Loucy (cell line): ENCODE data around the gene SEC62.

ENCODE experiments used
- H2AFZ ChIP-seq: fragments of 200-600 bp; sonication (generic); 2 replicates; pipeline ENCODE4 v1.6.0; 2016; ENCODE audit warnings: antibody characterized with exemption, mild to moderate bottlenecking, low read length, moderate library complexity
- H3F3A ChIP-seq: fragments of 200-600 bp; 2 replicates; pipeline ENCODE4 v1.6.0; 2016; ENCODE audit warnings: antibody characterized with exemption, low read depth, mild to moderate bottlenecking
- H3K27me3 ChIP-seq: fragments of 200-600 bp; sonication (generic); 2 replicates; pipeline ENCODE4 v1.6.1; 2014; ENCODE audit warnings: low read length, mild to moderate bottlenecking; ENCODE audit not compliant: insufficient read depth, poor library complexity, severe bottlenecking
- H3K36me3 ChIP-seq: fragments of 200-600 bp; sonication (generic); 2 replicates; pipeline ENCODE4 v1.6.1; 2016; ENCODE audit warnings: low read length; ENCODE audit not compliant: insufficient read depth
- H3K4me1 ChIP-seq: fragments of 200-600 bp; sonication (generic); 2 replicates; pipeline ENCODE4 v1.5.1; 2014; ENCODE audit warnings: low read length, mild to moderate bottlenecking; ENCODE audit not compliant: insufficient read depth, poor library complexity, severe bottlenecking
- H3K4me2 ChIP-seq: fragments of 200-600 bp; sonication (generic); 2 replicates; pipeline ENCODE4 v1.6.0; 2014; ENCODE audit warnings: antibody characterized with exemption, low read length, low read depth, mild to moderate bottlenecking; ENCODE audit not compliant: poor library complexity, severe bottlenecking
- H3K4me3 ChIP-seq: fragments of 200-600 bp; sonication (generic); 2 replicates; pipeline ENCODE4 v1.5.1; 2014; ENCODE audit warnings: low read length, mild to moderate bottlenecking, mixed read lengths; ENCODE audit not compliant: poor library complexity, severe bottlenecking
- H3K79me2 ChIP-seq: fragments of 200-600 bp; sonication (generic); 2 replicates; pipeline ENCODE4 v1.6.1; 2014; ENCODE audit warnings: low read length; ENCODE audit not compliant: insufficient read depth
- H3K9ac ChIP-seq: fragments of 200-600 bp; sonication (generic); 2 replicates; pipeline ENCODE4 v1.6.0; 2014; ENCODE audit warnings: mild to moderate bottlenecking, low read depth, low read length, moderate library complexity; ENCODE audit not compliant: poor library complexity, severe bottlenecking
- H3K9me2 ChIP-seq: fragments of 200-600 bp; sonication (generic); replicated peaks from 2 replicates; pipeline ENCODE4 v1.6.1; 2016; ENCODE audit warnings: low read depth, low read length, mixed read lengths
- H3K9me3 ChIP-seq: fragments of 200-600 bp; sonication (generic); 2 replicates; pipeline ENCODE4 v1.6.1; 2014; ENCODE audit warnings: mild to moderate bottlenecking, antibody characterized with exemption, low read length, low read depth; ENCODE audit not compliant: insufficient read depth
- H4K20me1 ChIP-seq: fragments of 200-600 bp; sonication (generic); 2 replicates; pipeline ENCODE4 v1.6.0; 2014; ENCODE audit warnings: antibody characterized with exemption, low read length, mild to moderate bottlenecking; ENCODE audit not compliant: insufficient read depth, poor library complexity, severe bottlenecking
- CTCF ChIP-seq: fragments of 200-600 bp; sonication (generic); conservative IDR thresholded peaks from 2 replicates; pipeline ENCODE4 v1.5.1; 2014; ENCODE audit warnings: mild to moderate bottlenecking, antibody characterized with exemption, low read length
- EZH2phosphoT487 ChIP-seq: fragments of 200-600 bp; IDR thresholded peaks from 2 replicates; pipeline ENCODE4 v1.6.1; 2018; ENCODE audit warnings: antibody characterized with exemption, mild to moderate bottlenecking, moderate library complexity, borderline replicate concordance

The SEC62 gene

GRCh38 chr3:170023165-170023564 lies 56.6 kb downstream of the SEC62 start:
- no peak overlapping the region for H3K9ac ChIP-seq
- H3K9me3 ChIP-seq: no peaks in the 10 kb centered on the region
- no peaks in the 10 kb centered on the region for H3K27me3 ChIP-seq
- no peak overlapping the region for H3K4me3 ChIP-seq
- H3K36me3 ChIP-seq: no peaks in the 10 kb centered on the region
- peaks cover 4% of the 10 kb centered on the region for H3K4me1 ChIP-seq
- H4K20me1 ChIP-seq: no peaks in the 10 kb centered on the region
- TF ChIP-seq CTCF: no peak
- TF ChIP-seq EZH2phosphoT487: no peak
- H3K4me2 ChIP-seq: no peak overlapping the region
- no peaks in the 10 kb centered on the region for H3K79me2 ChIP-seq
- no peaks in the 10 kb centered on the region for H3F3A ChIP-seq
- H3K9me2 ChIP-seq: no peaks in the 10 kb centered on the region
- no peak overlapping the region for H2AFZ ChIP-seq

GRCh38 chr3:170024581-170024980 lies 58.0 kb downstream of the SEC62 start:
- Histone ChIP-seq H3K4me3 (no peak overlapping the region), H3K4me2 (no peak overlapping the region), H3K9me2 (no peaks in the 10 kb centered on the region), H3K4me1 (peaks cover 4% of the 10 kb centered on the region), H3K27me3 (no peaks in the 10 kb centered on the region), H4K20me1 (no peaks in the 10 kb centered on the region), H3K9ac (no peak overlapping the region), H3K36me3 (no peaks in the 10 kb centered on the region), H3K9me3 (no peaks in the 10 kb centered on the region), H3F3A (no peaks in the 10 kb centered on the region), H2AFZ (no peak overlapping the region), H3K79me2 (no peaks in the 10 kb centered on the region)
- TF ChIP-seq EZH2phosphoT487 (no peak), CTCF (no peak)

- no peaks in the 10 kb centered on the region for H3K36me3 ChIP-seq
- peaks cover 4% of the 10 kb centered on the region for H3K4me1 ChIP-seq
- H3K9ac ChIP-seq: no peak overlapping the region
- H2AFZ ChIP-seq: no peak overlapping the region; the same call in 1 of the 2 replicates
- TF ChIP-seq EZH2phosphoT487: no peak
- TF ChIP-seq CTCF: no peak
- no peaks in the 10 kb centered on the region for H4K20me1 ChIP-seq
- no peaks in the 10 kb centered on the region for H3K9me2 ChIP-seq
- H3K4me3 ChIP-seq: no peak overlapping the region
- H3K79me2 ChIP-seq: no peaks in the 10 kb centered on the region
- no peaks in the 10 kb centered on the region for H3F3A ChIP-seq
- no peaks in the 10 kb centered on the region for H3K9me3 ChIP-seq
- H3K4me2 ChIP-seq: no peak overlapping the region
- H3K27me3 ChIP-seq: no peaks in the 10 kb centered on the region
Measured at GRCh38 chr3:170027233-170028102, 60.9 kb downstream of the SEC62 start.
